GM12873 (cell line): ENCODE data around the gene CD177.

Experiments used
- TF ChIP-seq, protein P1 (sequence below): IDR thresholded peaks from 2 replicates; pipeline ENCODE4 v1.5.1; 2012; ENCODE audit warnings: low read depth, mild to moderate bottlenecking, moderate library complexity, low read length, control low read depth; ENCODE audit not compliant: insufficient read depth; ENCODE audit errors: missing control alignments

Gene CD177, protein sequence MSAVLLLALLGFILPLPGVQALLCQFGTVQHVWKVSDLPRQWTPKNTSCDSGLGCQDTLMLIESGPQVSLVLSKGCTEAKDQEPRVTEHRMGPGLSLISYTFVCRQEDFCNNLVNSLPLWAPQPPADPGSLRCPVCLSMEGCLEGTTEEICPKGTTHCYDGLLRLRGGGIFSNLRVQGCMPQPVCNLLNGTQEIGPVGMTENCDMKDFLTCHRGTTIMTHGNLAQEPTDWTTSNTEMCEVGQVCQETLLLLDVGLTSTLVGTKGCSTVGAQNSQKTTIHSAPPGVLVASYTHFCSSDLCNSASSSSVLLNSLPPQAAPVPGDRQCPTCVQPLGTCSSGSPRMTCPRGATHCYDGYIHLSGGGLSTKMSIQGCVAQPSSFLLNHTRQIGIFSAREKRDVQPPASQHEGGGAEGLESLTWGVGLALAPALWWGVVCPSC

DNA sequence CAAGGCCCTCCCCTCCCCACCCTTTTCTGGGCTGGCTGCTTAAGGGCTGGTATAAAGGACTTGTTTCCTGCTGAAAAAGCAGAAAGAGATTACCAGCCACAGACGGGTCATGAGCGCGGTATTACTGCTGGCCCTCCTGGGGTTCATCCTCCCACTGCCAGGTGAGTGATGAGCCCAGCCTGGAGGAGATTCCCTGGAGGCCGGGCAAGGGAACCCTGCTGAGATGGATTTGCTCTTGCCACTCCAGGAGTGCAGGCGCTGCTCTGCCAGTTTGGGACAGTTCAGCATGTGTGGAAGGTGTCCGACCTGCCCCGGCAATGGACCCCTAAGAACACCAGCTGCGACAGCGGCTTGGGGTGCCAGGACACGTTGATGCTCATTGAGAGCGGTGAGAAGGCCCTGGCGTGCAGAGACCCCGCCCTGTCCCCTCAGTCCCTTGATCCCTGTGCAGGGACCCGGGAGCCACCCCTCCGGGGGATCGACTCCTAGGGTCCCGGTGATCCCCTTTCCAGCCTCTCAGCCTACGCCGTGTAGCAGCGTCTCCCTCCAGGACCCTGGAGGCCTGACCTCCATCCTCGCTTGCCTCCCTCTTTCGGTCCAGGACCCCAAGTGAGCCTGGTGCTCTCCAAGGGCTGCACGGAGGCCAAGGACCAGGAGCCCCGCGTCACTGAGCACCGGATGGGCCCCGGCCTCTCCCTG is at the start of gene CD177:
Gene CD177 (plus strand): TSS at position 81 of the 699 bp plus-strand sequence. CDS start 29 bp downstream, at position 110.
- TF ChIP-seq, protein P1, sequence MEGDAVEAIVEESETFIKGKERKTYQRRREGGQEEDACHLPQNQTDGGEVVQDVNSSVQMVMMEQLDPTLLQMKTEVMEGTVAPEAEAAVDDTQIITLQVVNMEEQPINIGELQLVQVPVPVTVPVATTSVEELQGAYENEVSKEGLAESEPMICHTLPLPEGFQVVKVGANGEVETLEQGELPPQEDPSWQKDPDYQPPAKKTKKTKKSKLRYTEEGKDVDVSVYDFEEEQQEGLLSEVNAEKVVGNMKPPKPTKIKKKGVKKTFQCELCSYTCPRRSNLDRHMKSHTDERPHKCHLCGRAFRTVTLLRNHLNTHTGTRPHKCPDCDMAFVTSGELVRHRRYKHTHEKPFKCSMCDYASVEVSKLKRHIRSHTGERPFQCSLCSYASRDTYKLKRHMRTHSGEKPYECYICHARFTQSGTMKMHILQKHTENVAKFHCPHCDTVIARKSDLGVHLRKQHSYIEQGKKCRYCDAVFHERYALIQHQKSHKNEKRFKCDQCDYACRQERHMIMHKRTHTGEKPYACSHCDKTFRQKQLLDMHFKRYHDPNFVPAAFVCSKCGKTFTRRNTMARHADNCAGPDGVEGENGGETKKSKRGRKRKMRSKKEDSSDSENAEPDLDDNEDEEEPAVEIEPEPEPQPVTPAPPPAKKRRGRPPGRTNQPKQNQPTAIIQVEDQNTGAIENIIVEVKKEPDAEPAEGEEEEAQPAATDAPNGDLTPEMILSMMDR: no peak

DNA sequence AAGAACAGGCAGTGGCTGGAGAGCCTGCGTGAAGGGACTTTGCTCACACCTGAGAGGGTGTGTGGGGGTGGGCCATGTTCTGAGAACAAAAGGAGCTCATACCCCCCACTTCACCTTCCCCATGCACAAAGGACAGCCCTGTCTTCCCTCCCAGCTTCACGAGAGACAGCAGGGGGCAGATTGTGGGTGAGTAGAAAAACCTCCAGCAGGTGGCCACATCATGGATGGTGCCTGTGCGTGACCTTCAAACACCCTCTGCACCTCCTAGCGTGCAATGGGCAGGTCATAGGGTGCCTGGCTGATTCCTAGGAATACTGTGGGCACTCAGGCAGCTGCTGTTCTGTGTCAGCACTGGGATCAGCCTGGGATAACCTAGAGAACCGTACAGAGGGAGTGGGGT is 47.8 kb upstream of the CD177 start:
- TF ChIP-seq, protein P1: no peak

DNA sequence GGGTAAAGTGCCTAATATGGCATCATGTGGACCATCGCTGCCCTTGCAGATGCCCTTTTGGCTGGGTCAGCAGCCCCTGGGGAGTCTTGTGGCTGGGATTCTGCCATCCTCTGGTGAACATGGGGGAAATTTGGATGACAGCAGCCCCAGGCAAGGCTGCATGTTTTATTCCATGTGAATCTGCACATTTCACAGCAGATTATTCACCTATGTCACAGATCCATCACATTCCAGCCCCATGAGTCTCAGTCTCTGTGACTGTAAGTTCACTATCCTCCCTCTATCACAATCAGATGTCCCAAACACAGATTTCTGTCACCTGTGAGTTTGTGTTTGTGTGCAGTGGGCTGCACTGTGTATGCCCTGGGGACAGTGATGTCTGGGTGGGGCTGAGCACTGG is 47.4 kb upstream of the CD177 start:
- TF ChIP-seq, protein P1: no peak

DNA sequence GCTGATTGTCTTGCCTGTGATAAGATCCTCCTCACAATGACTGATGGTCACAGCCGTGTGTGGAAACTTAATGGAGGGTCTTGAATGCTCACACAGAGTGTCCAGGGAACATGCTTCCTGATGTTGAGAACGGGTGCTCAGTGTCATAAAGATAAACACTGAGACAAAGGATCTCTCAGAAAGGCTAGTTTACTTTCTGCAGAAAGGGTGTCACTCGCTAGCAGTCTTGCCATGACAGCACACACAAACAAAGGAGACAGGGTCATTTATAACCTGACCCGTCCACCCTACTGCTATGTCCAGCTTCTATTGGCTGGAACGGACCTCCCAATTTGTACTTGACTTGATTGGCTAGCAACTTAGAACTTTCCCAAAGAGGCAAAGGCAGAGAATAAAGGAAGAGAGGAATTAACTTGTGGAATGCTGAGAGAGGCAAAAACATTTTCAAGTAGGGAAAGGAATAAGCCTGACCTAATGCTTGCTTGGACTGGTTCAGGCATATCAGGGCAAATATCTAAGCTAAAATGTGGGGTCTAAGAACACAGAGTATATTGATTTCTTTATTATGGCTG is 45.2 kb upstream of the CD177 start:
- TF ChIP-seq, protein P1: no peak

DNA sequence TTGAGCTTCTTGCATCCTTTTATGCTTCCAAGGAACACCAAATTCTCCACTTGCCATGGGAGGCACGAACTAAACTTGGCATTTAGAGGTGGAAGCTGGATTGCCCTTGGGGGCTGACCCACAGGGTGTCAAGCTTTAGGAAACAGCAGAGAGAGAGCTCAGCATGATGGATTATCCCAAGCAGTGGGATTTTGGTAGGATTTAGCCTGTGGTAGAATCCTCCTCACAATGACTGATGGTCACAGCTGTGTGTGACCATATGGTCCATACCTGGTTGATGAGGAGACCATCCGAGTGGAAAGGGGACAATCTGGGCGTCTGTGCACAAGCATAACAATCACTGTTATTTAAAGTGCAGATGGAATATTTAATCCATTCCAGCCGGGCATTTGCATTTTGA is 44.0 kb upstream of the CD177 start:
- TF ChIP-seq, protein P1: no peak

DNA sequence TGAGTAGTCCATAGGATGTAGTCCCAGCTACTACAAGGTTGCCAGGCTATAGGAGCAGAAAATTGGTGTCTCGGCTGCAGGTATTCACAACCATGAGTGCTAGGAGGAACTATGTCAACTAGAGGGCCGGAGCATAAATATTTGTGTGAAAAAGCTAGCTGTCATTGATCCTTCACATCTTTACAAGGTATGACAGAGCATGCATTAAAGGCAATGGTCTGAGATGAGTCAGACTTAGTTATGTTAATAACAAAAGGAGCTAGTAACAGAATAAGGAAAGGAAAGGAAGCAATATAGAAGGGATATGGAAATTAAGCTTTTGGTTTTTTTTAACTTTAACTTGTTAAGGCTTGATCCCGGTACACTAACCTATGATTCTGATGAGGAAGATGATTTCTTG is 43.3 kb upstream of the CD177 start:
- TF ChIP-seq, protein P1: no peak

DNA sequence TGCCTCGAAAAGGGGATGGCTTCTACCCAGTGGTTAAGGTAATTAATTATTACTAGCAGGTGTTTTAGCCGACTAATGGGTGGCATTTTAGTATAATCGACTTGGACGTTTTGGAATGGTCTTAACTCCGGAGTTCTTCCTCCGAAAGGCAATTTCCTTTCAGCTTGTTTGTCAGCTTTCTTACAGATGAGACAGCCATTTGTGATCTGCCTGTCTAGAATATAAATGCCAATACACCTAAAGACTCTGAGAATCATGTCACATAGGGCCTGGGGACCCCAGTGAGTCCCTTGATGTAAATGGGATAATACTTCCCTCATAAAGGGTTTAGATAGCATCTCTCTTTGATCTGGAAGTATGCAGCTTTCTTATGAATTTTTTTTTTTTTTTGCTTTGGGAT is 42.2 kb upstream of the CD177 start:
- TF ChIP-seq, protein P1: no peak
